ENCODE measurements around the gene ADCY9.
A peak's percentile ranks its signal among the peaks of the same experiment; 100 is the strongest.
"Not testable (repeated sequence)": the region's sequence is repeated elsewhere in the genome, so short reads cannot be mapped to it uniquely, and the experiment has no call there.

ADCY9 gene

GRCh38 chr16:3952737-3953131 lies 163.5 kb downstream of the ADCY9 start:
- no peak for TF ChIP-seq CTCF (conservative IDR thresholded peaks at IDR 0.05; ENCODE audit: low read depth, low read length)
- no peak overlapping the region for H3K4me3 ChIP-seq (ENCODE audit: low read length)
- DNase-seq (ENCODE audit: low read depth), result peak; percentile 54

GRCh38 chr16:3951861-3952736 lies 164.1 kb downstream of the ADCY9 start:
- no peak for DNase-seq (ENCODE audit: low read depth)
- H3K4me3 ChIP-seq (ENCODE audit: low read length), result no peak overlapping the region
- TF ChIP-seq CTCF (conservative IDR thresholded peaks at IDR 0.05; ENCODE audit: low read depth, low read length), result no peak

- DNase-seq (ENCODE audit: low read depth); H3K4me3 ChIP-seq (ENCODE audit: low read length): not testable (repeated sequence)
These were observed 164.9 kb downstream of the ADCY9 start for GRCh38 chr16:3951380-3951779.

GRCh38 chr16:3950343-3951193 lies 165.7 kb downstream of the ADCY9 start:
- no peak for TF ChIP-seq CTCF (conservative IDR thresholded peaks at IDR 0.05; ENCODE audit: low read depth, low read length)
- H3K4me3 ChIP-seq (ENCODE audit: low read length), result peak overlapping the region; percentile 24
- DNase-seq (ENCODE audit: low read depth), result peak; percentile 96

- peak overlapping the region; percentile 24 for H3K4me3 ChIP-seq (ENCODE audit: low read length)
- no peak for TF ChIP-seq CTCF (conservative IDR thresholded peaks at IDR 0.05; ENCODE audit: low read depth, low read length)
- no peak for DNase-seq (ENCODE audit: low read depth)
These were observed 166.3 kb downstream of the ADCY9 start for GRCh38 chr16:3949946-3950342.

GRCh38 chr16:3949287-3949686 lies 167.0 kb downstream of the ADCY9 start:
- no peak for DNase-seq (ENCODE audit: low read depth)
- no peak overlapping the region for H3K4me3 ChIP-seq (ENCODE audit: low read length)

More at GRCh38 chr16:3949287-3949686, 167.0 kb downstream of the ADCY9 start:
- TF ChIP-seq CTCF (conservative IDR thresholded peaks at IDR 0.05; ENCODE audit: low read depth, low read length), result no peak
